GM23338 (cell line): ENCODE results near the gene C16orf95. TPM values are rescaled to one million over a fixed set of nuclear protein-coding genes. Genes with fewer than 3 reads are reported as not detected.

Source experiments
- ATAC-seq: fragments of 200-7000 bp; cut with Tn5 transposase; 3 replicates; pipeline ENCODE4 v1.9.1; 2020
- DNase-seq: peaks from one replicate; pipeline ENCODE4 v3.0.0-alpha.2; 2015; ENCODE audit warnings: low spot score
- H2AFZ ChIP-seq: fragments of 200-600 bp; sonication (generic); 2 replicates; pipeline ENCODE4 v1.8.0; 2016; ENCODE audit warnings: antibody characterized with exemption, mild to moderate bottlenecking, moderate library complexity
- H3F3A ChIP-seq: fragments of 200-600 bp; sonication (generic); replicated peaks from 2 replicates; pipeline ENCODE4 v1.8.0; 2017; ENCODE audit warnings: antibody characterized with exemption, mixed run types, low read depth
- H3K27ac ChIP-seq: fragments of 200-600 bp; sonication (generic); 2 replicates; pipeline ENCODE4 v1.6.1; 2016; ENCODE audit warnings: low read depth
- H3K27me3 ChIP-seq: fragments of 200-600 bp; sonication (generic); 2 replicates; pipeline ENCODE4 v1.8.0; 2016; ENCODE audit warnings: mild to moderate bottlenecking, mixed run types, moderate library complexity; ENCODE audit not compliant: insufficient read depth
- H3K36me3 ChIP-seq: fragments of 200-600 bp; sonication (generic); 2 replicates; pipeline ENCODE4 v1.8.0; 2016; ENCODE audit warnings: mild to moderate bottlenecking; ENCODE audit not compliant: insufficient read depth
- H3K4me1 ChIP-seq: fragments of 200-600 bp; sonication (generic); 2 replicates; pipeline ENCODE4 v1.8.0; 2016; ENCODE audit warnings: mild to moderate bottlenecking, moderate library complexity; ENCODE audit not compliant: insufficient read depth
- H3K4me2 ChIP-seq: fragments of 200-600 bp; sonication (generic); 2 replicates; pipeline ENCODE4 v1.7.1; 2017; ENCODE audit warnings: mixed run types
- H3K4me3 ChIP-seq: fragments of 200-600 bp; sonication (generic); 2 replicates; pipeline ENCODE4 v1.6.1; 2016; ENCODE audit warnings: mixed run types
- H3K79me2 ChIP-seq: fragments of 200-600 bp; sonication (generic); replicated peaks from 2 replicates; pipeline ENCODE4 v1.8.0; 2017; ENCODE audit warnings: mild to moderate bottlenecking; ENCODE audit not compliant: insufficient read depth
- H3K9me2 ChIP-seq: fragments of 200-600 bp; sonication (generic); 2 replicates; pipeline ENCODE4 v1.8.0; 2017; ENCODE audit not compliant: insufficient read depth
- H4K20me1 ChIP-seq: fragments of 200-600 bp; sonication (generic); replicated peaks from 2 replicates; pipeline ENCODE4 v1.8.0; 2017; ENCODE audit warnings: mild to moderate bottlenecking; ENCODE audit not compliant: insufficient read depth
- H3K27ac Mint-ChIP-seq: 2 replicates; pipeline ENCODE4 v1.8.0; 2020; ENCODE audit warnings: inconsistent platforms, mild to moderate bottlenecking, moderate library complexity, mixed read lengths
- H3K27me3 Mint-ChIP-seq: 3 replicates; pipeline ENCODE4 v1.8.0; 2022; ENCODE audit warnings: low read depth, mild to moderate bottlenecking, moderate library complexity, mixed read lengths, inconsistent platforms; ENCODE audit not compliant: insufficient read depth, poor library complexity
- H3K36me3 Mint-ChIP-seq: 3 replicates; pipeline ENCODE4 v1.8.0; 2021; ENCODE audit warnings: low read depth, mild to moderate bottlenecking, inconsistent platforms, moderate library complexity, mixed read lengths
- H3K4me1 Mint-ChIP-seq: 3 replicates; pipeline ENCODE4 v1.8.0; 2020; ENCODE audit warnings: mild to moderate bottlenecking, inconsistent platforms, mixed read lengths
- H3K4me3 Mint-ChIP-seq: 3 replicates; pipeline ENCODE4 v1.8.0; 2021; ENCODE audit warnings: moderate library complexity, mild to moderate bottlenecking, inconsistent platforms, mixed read lengths
- H3K9me3 Mint-ChIP-seq: 3 replicates; pipeline ENCODE4 v1.8.0; 2020; ENCODE audit warnings: moderate library complexity, mild to moderate bottlenecking, inconsistent platforms, mixed read lengths
- CREB1 ChIP-seq: fragments of 250-450 bp; sonication (Bioruptor Pico); IDR thresholded peaks from 2 replicates; pipeline ENCODE4 v1.5.0; 2020; ENCODE audit warnings: low read depth, mild to moderate bottlenecking, moderate library complexity
- EZH2 ChIP-seq: fragments of 200-600 bp; sonication (generic); IDR thresholded peaks from one replicate; pipeline ENCODE4 v1.8.0; 2017; ENCODE audit warnings: antibody characterized with exemption, mild to moderate bottlenecking, low read depth; ENCODE audit not compliant: unreplicated experiment
- EZH2phosphoT487 ChIP-seq: fragments of 200-600 bp; sonication (generic); IDR thresholded peaks from one replicate; pipeline ENCODE4 v1.8.1; 2018; ENCODE audit warnings: antibody characterized with exemption; ENCODE audit not compliant: unreplicated experiment
- JUNB ChIP-seq: IDR thresholded peaks from one replicate; pipeline ENCODE4 v1.6.1; 2016; ENCODE audit warnings: antibody characterized with exemption; ENCODE audit not compliant: unreplicated experiment
- NANOG ChIP-seq: IDR thresholded peaks from 2 replicates; pipeline ENCODE4 v1.6.1; 2016; ENCODE audit warnings: antibody characterized with exemption, borderline replicate concordance
- STAT1 ChIP-seq: IDR thresholded peaks from one replicate; pipeline ENCODE4 v1.6.1; 2016; ENCODE audit warnings: antibody characterized with exemption; ENCODE audit not compliant: unreplicated experiment
- ZNF331 ChIP-seq: fragments of 250-450 bp; sonication (Bioruptor Pico); IDR thresholded peaks from 2 replicates; pipeline ENCODE4 v1.5.0; 2020; ENCODE audit warnings: low read depth, mild to moderate bottlenecking, moderate library complexity
- polyA plus RNA-seq: library from polyadenylated mRNA; unstranded; fragments of >200 nt; fragmentation: Nextera tagmentation; extraction: Ambion mirVana; gene quantifications from 2 replicates; pipeline ENCODE4 v1.2.1, GENCODE V29; 2016
- total RNA-seq: library from RNA; depleted of rRNA; stranded (reverse); fragments of >200 nt; shearing (Covaris generic); gene quantifications from 2 replicates; pipeline ENCODE4 v1.2.3, GENCODE V29; 2014
- TF ChIP-seq, protein P1 (sequence below), 2 experiments: fragments of 200-600 bp in 1 of 2; sonication (generic) in 1 of 2; conservative IDR thresholded peaks; 2 replicates each; pipeline versions ENCODE4 v1.5.1 to v1.6.1; 2016 to 2017; ENCODE audit warnings: antibody characterized with exemption in 2 of 2, low read depth in 2 of 2, mild to moderate bottlenecking in 2 of 2, moderate library complexity in 1 of 2
- TF ChIP-seq, protein P2 (sequence below): IDR thresholded peaks from one replicate; pipeline ENCODE4 v1.6.1; 2018; ENCODE audit warnings: antibody characterized with exemption; ENCODE audit not compliant: unreplicated experiment

Gene C16orf95
- total and polyA plus RNA-seq, 2 experiments from 2014 or later, result 1.2 to 3.9 TPM

DNA sequence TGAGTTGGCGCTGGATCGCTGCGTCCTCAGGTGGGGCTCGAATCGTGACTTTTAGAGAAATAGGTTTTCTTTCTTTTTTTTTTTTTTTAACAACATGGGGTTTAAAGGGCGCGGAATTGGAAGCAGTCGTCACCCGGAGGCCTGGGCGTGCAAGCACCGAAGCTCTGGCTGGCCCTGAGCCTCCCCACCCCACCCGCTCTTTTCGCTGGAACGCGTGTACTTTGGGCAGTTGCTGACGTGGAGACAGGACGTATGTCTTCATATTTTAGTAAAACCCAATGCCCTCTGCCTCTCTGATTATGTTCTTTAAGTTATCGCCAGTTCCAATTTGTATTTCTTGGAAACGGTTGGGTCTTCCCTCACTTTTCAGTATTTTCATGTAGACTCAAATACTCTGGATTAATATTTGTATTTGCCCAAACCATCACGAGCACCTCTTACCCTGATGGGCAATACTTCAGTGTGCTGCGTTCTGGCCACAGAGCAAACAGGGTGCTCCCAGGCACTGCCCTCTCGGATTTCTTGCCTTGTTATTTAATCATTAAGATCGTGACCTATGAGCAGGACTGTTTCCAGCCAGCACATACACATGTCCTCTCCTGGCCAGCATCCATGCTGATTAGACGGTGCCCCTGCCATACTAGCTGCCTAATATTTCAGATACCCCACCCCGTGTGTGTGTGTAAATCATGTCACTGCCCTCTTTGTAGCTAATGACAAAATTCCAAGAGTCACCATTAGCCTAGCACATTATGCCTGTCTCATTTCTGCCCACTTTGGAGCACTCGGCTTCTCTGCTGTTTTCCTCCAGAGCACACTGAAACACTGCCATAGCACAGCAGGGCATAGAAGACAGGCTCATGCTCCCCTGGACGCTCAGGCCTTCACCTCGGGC, 805 bp upstream of the C16orf95 start:
- H3K4me2 ChIP-seq, result peak overlapping the region; percentile 91
- H3K36me3 Mint-ChIP-seq, result peaks cover 4% of the 10 kb centered on the region; the same call in 1 of the 3 replicates
- H3K27ac Mint-ChIP-seq, result peak overlapping the region; percentile 98
- H4K20me1 ChIP-seq, result no peaks in the 10 kb centered on the region
- H2AFZ ChIP-seq, result peak overlapping the region; percentile 93
- TF ChIP-seq, protein P1, sequence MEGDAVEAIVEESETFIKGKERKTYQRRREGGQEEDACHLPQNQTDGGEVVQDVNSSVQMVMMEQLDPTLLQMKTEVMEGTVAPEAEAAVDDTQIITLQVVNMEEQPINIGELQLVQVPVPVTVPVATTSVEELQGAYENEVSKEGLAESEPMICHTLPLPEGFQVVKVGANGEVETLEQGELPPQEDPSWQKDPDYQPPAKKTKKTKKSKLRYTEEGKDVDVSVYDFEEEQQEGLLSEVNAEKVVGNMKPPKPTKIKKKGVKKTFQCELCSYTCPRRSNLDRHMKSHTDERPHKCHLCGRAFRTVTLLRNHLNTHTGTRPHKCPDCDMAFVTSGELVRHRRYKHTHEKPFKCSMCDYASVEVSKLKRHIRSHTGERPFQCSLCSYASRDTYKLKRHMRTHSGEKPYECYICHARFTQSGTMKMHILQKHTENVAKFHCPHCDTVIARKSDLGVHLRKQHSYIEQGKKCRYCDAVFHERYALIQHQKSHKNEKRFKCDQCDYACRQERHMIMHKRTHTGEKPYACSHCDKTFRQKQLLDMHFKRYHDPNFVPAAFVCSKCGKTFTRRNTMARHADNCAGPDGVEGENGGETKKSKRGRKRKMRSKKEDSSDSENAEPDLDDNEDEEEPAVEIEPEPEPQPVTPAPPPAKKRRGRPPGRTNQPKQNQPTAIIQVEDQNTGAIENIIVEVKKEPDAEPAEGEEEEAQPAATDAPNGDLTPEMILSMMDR (conservative IDR thresholded peaks at IDR 0.05; ENCODE audit: low read depth in 2 of 2), result no peak
- no peak for TF ChIP-seq JUNB
- TF ChIP-seq CREB1 (CRISPR knock-in tag), result no peak
- no peak for TF ChIP-seq ZNF331 (CRISPR knock-in tag)
- TF ChIP-seq, protein P2, sequence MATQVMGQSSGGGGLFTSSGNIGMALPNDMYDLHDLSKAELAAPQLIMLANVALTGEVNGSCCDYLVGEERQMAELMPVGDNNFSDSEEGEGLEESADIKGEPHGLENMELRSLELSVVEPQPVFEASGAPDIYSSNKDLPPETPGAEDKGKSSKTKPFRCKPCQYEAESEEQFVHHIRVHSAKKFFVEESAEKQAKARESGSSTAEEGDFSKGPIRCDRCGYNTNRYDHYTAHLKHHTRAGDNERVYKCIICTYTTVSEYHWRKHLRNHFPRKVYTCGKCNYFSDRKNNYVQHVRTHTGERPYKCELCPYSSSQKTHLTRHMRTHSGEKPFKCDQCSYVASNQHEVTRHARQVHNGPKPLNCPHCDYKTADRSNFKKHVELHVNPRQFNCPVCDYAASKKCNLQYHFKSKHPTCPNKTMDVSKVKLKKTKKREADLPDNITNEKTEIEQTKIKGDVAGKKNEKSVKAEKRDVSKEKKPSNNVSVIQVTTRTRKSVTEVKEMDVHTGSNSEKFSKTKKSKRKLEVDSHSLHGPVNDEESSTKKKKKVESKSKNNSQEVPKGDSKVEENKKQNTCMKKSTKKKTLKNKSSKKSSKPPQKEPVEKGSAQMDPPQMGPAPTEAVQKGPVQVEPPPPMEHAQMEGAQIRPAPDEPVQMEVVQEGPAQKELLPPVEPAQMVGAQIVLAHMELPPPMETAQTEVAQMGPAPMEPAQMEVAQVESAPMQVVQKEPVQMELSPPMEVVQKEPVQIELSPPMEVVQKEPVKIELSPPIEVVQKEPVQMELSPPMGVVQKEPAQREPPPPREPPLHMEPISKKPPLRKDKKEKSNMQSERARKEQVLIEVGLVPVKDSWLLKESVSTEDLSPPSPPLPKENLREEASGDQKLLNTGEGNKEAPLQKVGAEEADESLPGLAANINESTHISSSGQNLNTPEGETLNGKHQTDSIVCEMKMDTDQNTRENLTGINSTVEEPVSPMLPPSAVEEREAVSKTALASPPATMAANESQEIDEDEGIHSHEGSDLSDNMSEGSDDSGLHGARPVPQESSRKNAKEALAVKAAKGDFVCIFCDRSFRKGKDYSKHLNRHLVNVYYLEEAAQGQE, result no peak
- no peak for TF ChIP-seq EZH2
- no peak for TF ChIP-seq STAT1
- no peak for TF ChIP-seq NANOG
- no peak for TF ChIP-seq EZH2phosphoT487
- H3K9me2 ChIP-seq, result peaks cover 4% of the 10 kb centered on the region; the same call in 1 of the 2 replicates
- peak overlapping the region; percentile 95 for H3K4me3 ChIP-seq
- H3K9me3 Mint-ChIP-seq, result peaks cover 5% of the 10 kb centered on the region
- peaks cover 8% of the 10 kb centered on the region for H3K27me3 Mint-ChIP-seq
- H3K4me3 Mint-ChIP-seq, result peak overlapping the region; percentile 96
- H3K36me3 ChIP-seq, result no peaks in the 10 kb centered on the region
- ATAC-seq (peak; percentile 23), DNase-seq (peak; percentile 47)
- H3K27ac ChIP-seq, result peak overlapping the region; percentile 92
- H3K4me1 ChIP-seq, result 0 out of 2 replicates have a peak, but pooled peaks cover 8% of the 10 kb centered on the region
- H3K27me3 ChIP-seq, result no peaks in the 10 kb centered on the region
- H3K79me2 ChIP-seq, result peaks cover 13% of the 10 kb centered on the region
- peaks cover 6% of the 10 kb centered on the region for H3K4me1 Mint-ChIP-seq
- peaks cover 8% of the 10 kb centered on the region for H3F3A ChIP-seq
